Measurements from ENCODE around the gene UBE2M. TPM values are rescaled to one million over a fixed set of nuclear protein-coding genes. Genes with fewer than 3 reads are reported as not detected.

Gene UBE2M
- total RNA-seq, 1 experiment from 2014 or later, result 158 TPM

- Mint-ChIP-seq H3K9me3 (ENCODE audit: unreplicated experiment) (no peaks in the 10 kb centered on the region), H3K27me3 (ENCODE audit: insufficient read depth, unreplicated experiment) (no peaks in the 10 kb centered on the region), H3K4me3 (ENCODE audit: unreplicated experiment) (peak overlapping the region; percentile 89), H3K36me3 (ENCODE audit: insufficient read depth, unreplicated experiment) (peaks cover 31% of the 10 kb centered on the region), H3K27ac (ENCODE audit: low read depth, unreplicated experiment) (peak overlapping the region; percentile 98), H3K4me1 (ENCODE audit: insufficient read depth, unreplicated experiment) (peaks cover 23% of the 10 kb centered on the region)
- BruUV-seq (replicated peaks), result TSS peak; percentile 11
- ChIA-PET CTCF (interaction anchor here (1.0 to 1.5 kb wide), 2 partner anchors 11 to 53 kb away, joined by 4 read pairs; partner anchors contain the start of gene ZBTB45), POLR2A (interaction anchor here (1.0 to 2.1 kb wide), 8 partner anchors 10 to 53 kb away, joined by 3 to 32 read pairs (median 6); partner anchors contain the start of genes CHMP2A, TRIM28, UBE2M and ZBTB45)
- TF ChIP-seq, protein P1, sequence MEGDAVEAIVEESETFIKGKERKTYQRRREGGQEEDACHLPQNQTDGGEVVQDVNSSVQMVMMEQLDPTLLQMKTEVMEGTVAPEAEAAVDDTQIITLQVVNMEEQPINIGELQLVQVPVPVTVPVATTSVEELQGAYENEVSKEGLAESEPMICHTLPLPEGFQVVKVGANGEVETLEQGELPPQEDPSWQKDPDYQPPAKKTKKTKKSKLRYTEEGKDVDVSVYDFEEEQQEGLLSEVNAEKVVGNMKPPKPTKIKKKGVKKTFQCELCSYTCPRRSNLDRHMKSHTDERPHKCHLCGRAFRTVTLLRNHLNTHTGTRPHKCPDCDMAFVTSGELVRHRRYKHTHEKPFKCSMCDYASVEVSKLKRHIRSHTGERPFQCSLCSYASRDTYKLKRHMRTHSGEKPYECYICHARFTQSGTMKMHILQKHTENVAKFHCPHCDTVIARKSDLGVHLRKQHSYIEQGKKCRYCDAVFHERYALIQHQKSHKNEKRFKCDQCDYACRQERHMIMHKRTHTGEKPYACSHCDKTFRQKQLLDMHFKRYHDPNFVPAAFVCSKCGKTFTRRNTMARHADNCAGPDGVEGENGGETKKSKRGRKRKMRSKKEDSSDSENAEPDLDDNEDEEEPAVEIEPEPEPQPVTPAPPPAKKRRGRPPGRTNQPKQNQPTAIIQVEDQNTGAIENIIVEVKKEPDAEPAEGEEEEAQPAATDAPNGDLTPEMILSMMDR (IDR thresholded peaks at IDR 0.05; ENCODE audit: unreplicated experiment), result no peak
- intact Hi-C loops (cut with micrococcal nuclease), result loop anchor here (2.0 kb wide), 2 partner anchors 13 to 27 kb away; partner anchors contain the start of genes TRIM28 and UBE2M
- DNase-seq (ENCODE audit: unreplicated experiment), result no peak
Measured at GRCh38 chr19:58572026-58572817, 13.8 kb upstream of the UBE2M start.

DNA sequence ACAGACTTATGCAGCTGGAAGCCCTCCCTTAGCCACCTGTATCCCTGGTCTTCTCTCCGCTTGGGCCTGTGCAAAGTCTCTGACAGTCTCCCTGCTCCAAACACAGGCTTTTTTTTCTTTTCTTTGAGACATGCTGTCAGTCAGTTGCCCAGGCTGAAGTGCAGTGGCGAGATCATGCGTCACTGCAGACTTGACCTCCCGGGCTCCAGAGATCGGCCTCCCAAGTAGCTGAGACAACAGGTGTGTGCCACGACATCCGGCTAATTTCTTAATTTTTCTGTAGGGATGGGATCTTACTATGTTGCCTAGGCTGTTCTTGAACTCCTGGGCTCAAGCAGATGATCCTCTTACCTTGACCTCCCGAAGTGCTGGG lies 13.2 kb upstream of the UBE2M start:
- Mint-ChIP-seq H3K27me3 (ENCODE audit: insufficient read depth, unreplicated experiment) (no peaks in the 10 kb centered on the region), H3K9me3 (ENCODE audit: unreplicated experiment) (no peaks in the 10 kb centered on the region), H3K4me3 (ENCODE audit: unreplicated experiment) (no peak overlapping the region), H3K27ac (ENCODE audit: low read depth, unreplicated experiment) (peak overlapping the region; percentile 98), H3K4me1 (ENCODE audit: insufficient read depth, unreplicated experiment) (peaks cover 23% of the 10 kb centered on the region), H3K36me3 (ENCODE audit: insufficient read depth, unreplicated experiment) (peaks cover 38% of the 10 kb centered on the region)
- DNase-seq (ENCODE audit: unreplicated experiment), result no peak
- ChIA-PET POLR2A (interaction anchor here (1.0 to 2.1 kb wide), 4 partner anchors 9 to 52 kb away, joined by 3 to 32 read pairs (median 8); partner anchors contain the start of genes CHMP2A, UBE2M and ZBTB45), CTCF (interaction anchor here (1.5 kb wide), 1 partner anchor 52 kb away, joined by 4 read pairs; the partner anchor contains the start of gene ZBTB45)
- BruUV-seq (replicated peaks), result no TSS peak
- TF ChIP-seq, protein P1 (IDR thresholded peaks at IDR 0.05; ENCODE audit: unreplicated experiment), result no peak
- intact Hi-C loops (cut with micrococcal nuclease), result no loop called here

DNA sequence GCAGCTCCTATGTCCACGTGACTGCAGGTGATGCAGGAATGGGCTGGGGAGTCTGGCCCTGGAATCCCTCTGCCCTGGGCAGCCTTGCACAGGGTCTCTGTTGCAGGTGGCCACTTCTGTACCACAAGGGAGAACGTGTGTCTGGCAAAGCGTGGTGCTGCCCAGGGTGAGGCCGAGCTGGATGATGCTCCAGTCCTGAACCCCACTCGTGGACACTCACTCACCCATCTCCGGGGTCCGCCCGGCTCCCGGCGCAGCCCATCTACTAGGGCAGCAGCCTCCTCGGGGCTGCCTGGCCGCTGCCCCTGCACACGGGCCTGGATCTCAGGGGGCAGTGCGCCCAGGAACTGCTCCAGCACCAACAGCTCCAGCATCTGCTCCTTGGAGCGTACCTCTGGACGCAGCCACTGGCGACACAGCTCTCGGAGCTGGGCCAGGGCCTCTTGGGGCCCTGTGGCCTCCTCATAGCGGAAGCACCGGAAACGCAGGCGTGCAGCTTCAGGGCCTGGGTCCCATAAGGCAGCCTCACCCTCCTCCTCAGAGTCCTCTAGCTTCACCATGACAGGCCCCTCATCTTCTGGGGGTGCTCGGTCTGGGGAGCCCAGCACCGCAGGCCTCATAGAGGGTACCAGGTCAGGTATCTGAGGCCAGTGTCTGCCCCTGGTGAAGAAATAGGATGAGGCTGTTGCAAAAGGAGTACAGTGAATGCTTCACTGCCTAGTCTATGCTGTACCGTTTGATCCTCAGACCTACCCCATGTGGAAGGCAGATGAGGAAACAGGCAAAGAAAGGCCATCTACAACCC lies 12.6 kb upstream of the UBE2M start:
- H3K27me3 Mint-ChIP-seq (ENCODE audit: insufficient read depth, unreplicated experiment), result no peaks in the 10 kb centered on the region
- TF ChIP-seq, protein P1 (IDR thresholded peaks at IDR 0.05; ENCODE audit: unreplicated experiment), result no peak
- BruUV-seq (replicated peaks), result no TSS peak
- intact Hi-C loops (cut with micrococcal nuclease), result no loop called here
- DNase-seq (ENCODE audit: unreplicated experiment), result no peak
- peaks cover 43% of the 10 kb centered on the region for H3K36me3 Mint-ChIP-seq (ENCODE audit: insufficient read depth, unreplicated experiment)
- no peaks in the 10 kb centered on the region for H3K9me3 Mint-ChIP-seq (ENCODE audit: unreplicated experiment)
- H3K27ac Mint-ChIP-seq (ENCODE audit: low read depth, unreplicated experiment), result no peak overlapping the region
- peaks cover 23% of the 10 kb centered on the region for H3K4me1 Mint-ChIP-seq (ENCODE audit: insufficient read depth, unreplicated experiment)
- POLR2A ChIA-PET, result interaction anchor here (1.0 to 2.1 kb wide), 2 partner anchors 11 to 51 kb away, joined by 3 to 32 read pairs; partner anchors contain the start of genes UBE2M and ZBTB45
- no peak overlapping the region for H3K4me3 Mint-ChIP-seq (ENCODE audit: unreplicated experiment)
- CTCF ChIA-PET, result interaction anchor here (1.3 to 1.5 kb wide), 2 partner anchors 11 to 52 kb away, joined by 3 to 4 read pairs; partner anchors contain the start of gene ZBTB45
